IMR-90 (cell line): ENCODE data around the gene CFDP1. TPM values are rescaled to one million over a fixed set of nuclear protein-coding genes. Genes with fewer than 3 reads are reported as not detected.
A peak's percentile ranks its signal among the peaks of the same experiment; 100 is the strongest.

Experiments used
- ATAC-seq: fragments of 200-7000 bp; cut with Tn5 transposase; 2 replicates; pipeline ENCODE4 v1.9.1; 2020; ENCODE audit warnings: low read depth, mild to moderate bottlenecking, moderate library complexity
- BruUV-seq: library from RNA; stranded (reverse); fragments of 400-500 nt; replicated peaks from 2 replicates; lab custom pipeline; 2021; lab: Mats Ljungman, UMichigan
- CTCF ChIA-PET: fragments of 300-600 bp; formaldehyde crosslinking; extraction: SDS; loops from one replicate; lab custom pipeline; 2021; ENCODE audit warnings: antibody characterized with exemption; lab: Yijun Ruan, JAX
- POLR2A ChIA-PET: fragments of 300-600 bp; sonication (Branson Sonifier 250); formaldehyde crosslinking; loops from one replicate; lab custom pipeline; 2022; ENCODE audit warnings: antibody characterized with exemption; ENCODE audit not compliant: unreplicated experiment; lab: Charles Lee
- DNase-seq: peaks from one replicate; pipeline ENCODE4 v3.0.0; 2013
- H2AFZ ChIP-seq: replicated peaks from 2 replicates; pipeline ENCODE3; 2013; ENCODE audit warnings: low read length, mild to moderate bottlenecking; ENCODE audit not compliant: poor library complexity
- H2AK5ac ChIP-seq: 2 replicates; pipeline ENCODE4 v1.6.1; 2013; ENCODE audit warnings: low read depth, low read length, inconsistent platforms
- H2AK9ac ChIP-seq: replicated peaks from 2 replicates; pipeline ENCODE3; 2013; ENCODE audit warnings: mild to moderate bottlenecking, low read depth, low read length, moderate library complexity; ENCODE audit not compliant: poor library complexity
- H2BK120ac ChIP-seq: 2 replicates; pipeline ENCODE4 v1.6.1; 2013; ENCODE audit warnings: low read depth, low read length, inconsistent platforms
- H2BK15ac ChIP-seq: 3 replicates; pipeline ENCODE4 v1.6.1; 2013; ENCODE audit warnings: low read depth, low read length, inconsistent platforms
- H2BK20ac ChIP-seq: 2 replicates; pipeline ENCODE4 v1.6.1; 2013; ENCODE audit warnings: low read depth, mild to moderate bottlenecking, inconsistent platforms, low read length, moderate library complexity
- H2BK5ac ChIP-seq: 2 replicates; pipeline ENCODE4 v1.6.1; 2013; ENCODE audit warnings: mild to moderate bottlenecking, low read depth, low read length, inconsistent platforms; ENCODE audit not compliant: poor library complexity, severe bottlenecking
- H3K14ac ChIP-seq: replicated peaks from 2 replicates; pipeline ENCODE4 v1.6.1; 2013; ENCODE audit warnings: low read depth, low read length, inconsistent platforms
- H3K18ac ChIP-seq: 2 replicates; pipeline ENCODE4 v1.6.1; 2013; ENCODE audit warnings: low read depth, low read length, control low read depth
- H3K23ac ChIP-seq: 2 replicates; pipeline ENCODE4 v1.6.1; 2013; ENCODE audit warnings: low read depth, low read length, inconsistent platforms
- H3K27ac ChIP-seq: 2 replicates; pipeline ENCODE4 v1.5.1; 2013; ENCODE audit warnings: mild to moderate bottlenecking, control low read depth, low read length; ENCODE audit not compliant: insufficient read depth
- H3K27me3 ChIP-seq: 2 replicates; pipeline ENCODE4 v1.6.1; 2013; ENCODE audit warnings: low read length; ENCODE audit not compliant: control insufficient read depth, insufficient read depth
- H3K36me3 ChIP-seq: 2 replicates; pipeline ENCODE4 v1.6.1; 2013; ENCODE audit warnings: low read length, mixed read lengths; ENCODE audit not compliant: control insufficient read depth, insufficient read depth
- H3K4ac ChIP-seq: 2 replicates; pipeline ENCODE4 v1.6.1; 2013; ENCODE audit warnings: low read depth, low read length, inconsistent platforms
- H3K4me1 ChIP-seq: 2 replicates; pipeline ENCODE4 v1.6.1; 2013; ENCODE audit warnings: low read length, mixed read lengths; ENCODE audit not compliant: control insufficient read depth, insufficient read depth
- H3K4me2 ChIP-seq: 2 replicates; pipeline ENCODE4 v1.6.1; 2013; ENCODE audit warnings: low read depth, mild to moderate bottlenecking, control low read depth, low read length, moderate library complexity
- H3K4me3 ChIP-seq: 2 replicates; pipeline ENCODE4 v1.5.1; 2013; ENCODE audit warnings: low read depth, mild to moderate bottlenecking, control low read depth, low read length, moderate library complexity; ENCODE audit not compliant: insufficient read depth
- H3K56ac ChIP-seq: 2 replicates; pipeline ENCODE4 v1.6.1; 2013; ENCODE audit warnings: low read length, inconsistent platforms; ENCODE audit not compliant: insufficient read depth; ENCODE audit errors: extremely low read depth
- H3K79me1 ChIP-seq, 2 experiments: 2 replicates each; pipeline ENCODE4 v1.6.1; 2013; ENCODE audit warnings: low read length in 2 of 2, inconsistent platforms in 1 of 2, low read depth in 1 of 2
- H3K9ac ChIP-seq: 2 replicates; pipeline ENCODE4 v1.6.1; 2013; ENCODE audit warnings: low read depth, low read length, control low read depth
- H3K9me1 ChIP-seq: 2 replicates; pipeline ENCODE4 v1.6.1; 2013; ENCODE audit warnings: low read length, inconsistent platforms; ENCODE audit not compliant: insufficient read depth
- H3K9me3 ChIP-seq: 2 replicates; pipeline ENCODE4 v1.6.1; 2013; ENCODE audit warnings: low read length; ENCODE audit not compliant: control insufficient read depth, insufficient read depth
- H4K20me1 ChIP-seq: 2 replicates; pipeline ENCODE4 v1.6.1; 2013; ENCODE audit warnings: low read length, inconsistent platforms; ENCODE audit not compliant: insufficient read depth
- H4K5ac ChIP-seq: 2 replicates; pipeline ENCODE4 v1.6.1; 2013; ENCODE audit warnings: mild to moderate bottlenecking, low read depth, low read length, control low read depth
- H4K8ac ChIP-seq, 2 experiments: 2 replicates each; pipeline ENCODE4 v1.6.1; 2013; ENCODE audit warnings: low read depth in 2 of 2, low read length in 2 of 2, control low read depth in 1 of 2, inconsistent platforms in 1 of 2
- H4K91ac ChIP-seq: 2 replicates; pipeline ENCODE4 v1.6.1; 2013; ENCODE audit warnings: low read depth, low read length, inconsistent platforms; ENCODE audit not compliant: insufficient read depth
- CEBPB ChIP-seq: IDR thresholded peaks from 2 replicates; pipeline ENCODE4 v1.6.1; 2012; ENCODE audit warnings: low read depth, low read length, improper control_type of control experiment
- CHD1 ChIP-seq: IDR thresholded peaks from 2 replicates; pipeline ENCODE4 v1.6.1; 2012; ENCODE audit warnings: low read depth, low read length, improper control_type of control experiment
- MAFK ChIP-seq: IDR thresholded peaks from 2 replicates; pipeline ENCODE4 v1.6.1; 2012; ENCODE audit warnings: low read depth, low read length, improper control_type of control experiment
- NFE2L2 ChIP-seq: fragments of 150-350 bp; IDR thresholded peaks from 2 replicates; pipeline ENCODE4 v1.6.1; 2016; ENCODE audit warnings: low read depth, mild to moderate bottlenecking, low read length
- POLR2A ChIP-seq: IDR thresholded peaks from 2 replicates; pipeline ENCODE4 v1.6.1; 2012; ENCODE audit warnings: mild to moderate bottlenecking, low read depth, low read length
- RCOR1 ChIP-seq: IDR thresholded peaks from 2 replicates; pipeline ENCODE4 v1.6.1; 2012; ENCODE audit warnings: mild to moderate bottlenecking, low read length, improper control_type of control experiment; ENCODE audit not compliant: insufficient replicate concordance
- RFX5 ChIP-seq: IDR thresholded peaks from 2 replicates; pipeline ENCODE4 v1.8.0; 2012; ENCODE audit warnings: low read depth, mild to moderate bottlenecking, low read length, moderate library complexity
- WGBS, 2 experiments: methylation state at CpG; one replicate each; pipeline versions ENCODE4 v1.1.5 to v1.1.7; 2013; ENCODE audit warnings: missing lambda C conversion rate in 2 of 2; ENCODE audit not compliant: insufficient read length in 1 of 2; ENCODE audit errors: extremely low coverage in 2 of 2; 5-methylcytosine and 5-hydroxymethylcytosine counted together
- dilution Hi-C: fragments of 300-500 bp; cut with HindIII; formaldehyde crosslinking; loops from one replicate; pipeline ENCODE4 v1.14.3; 2018; ENCODE audit warnings: low sequenced_read_pairs; ENCODE audit not compliant: unreplicated experiment
- in situ Hi-C: fragments of 300-500 bp; cut with MboI; formaldehyde crosslinking; loops from 3 replicates; pipeline ENCODE4 v1.14.3; 2019; ENCODE audit warnings: low sequenced_read_pairs, inconsistent platforms, mixed read lengths
- intact Hi-C: fragments of 100-400 bp; cut with micrococcal nuclease; formaldehyde crosslinking; loops from 2 replicates; pipeline ENCODE4 v1.10.0; 2022
- polyA plus RNA-seq, 3 experiments: library from polyadenylated mRNA; depleted of rRNA; stranded (reverse); fragments of >200 nt; gene quantifications; 2 replicates each; pipeline ENCODE4 v1.2.3, GENCODE V29; 2012; ENCODE audit warnings: low replicate concordance in 1 of 3
- total RNA-seq: library from RNA; depleted of rRNA; stranded (reverse); fragments of >200 nt; gene quantifications from 2 replicates; pipeline ENCODE4 v1.2.3, GENCODE V29; 2012
- TF ChIP-seq, protein P1 (sequence below): fragments of 150-350 bp; IDR thresholded peaks from 2 replicates; pipeline ENCODE4 v1.6.1; 2016; ENCODE audit warnings: low read depth, mild to moderate bottlenecking, low read length, moderate library complexity, borderline replicate concordance
- TF ChIP-seq, protein P2 (sequence below): fragments of 150-350 bp; IDR thresholded peaks from 2 replicates; pipeline ENCODE4 v1.6.1; 2017; ENCODE audit warnings: mild to moderate bottlenecking, antibody characterized with exemption, low read length, low read depth

CFDP1 gene
- total and polyA plus RNA-seq, 2 of the 4 experiments (the other 2 are of a cell fraction), result 15.6 to 38.7 TPM

DNA sequence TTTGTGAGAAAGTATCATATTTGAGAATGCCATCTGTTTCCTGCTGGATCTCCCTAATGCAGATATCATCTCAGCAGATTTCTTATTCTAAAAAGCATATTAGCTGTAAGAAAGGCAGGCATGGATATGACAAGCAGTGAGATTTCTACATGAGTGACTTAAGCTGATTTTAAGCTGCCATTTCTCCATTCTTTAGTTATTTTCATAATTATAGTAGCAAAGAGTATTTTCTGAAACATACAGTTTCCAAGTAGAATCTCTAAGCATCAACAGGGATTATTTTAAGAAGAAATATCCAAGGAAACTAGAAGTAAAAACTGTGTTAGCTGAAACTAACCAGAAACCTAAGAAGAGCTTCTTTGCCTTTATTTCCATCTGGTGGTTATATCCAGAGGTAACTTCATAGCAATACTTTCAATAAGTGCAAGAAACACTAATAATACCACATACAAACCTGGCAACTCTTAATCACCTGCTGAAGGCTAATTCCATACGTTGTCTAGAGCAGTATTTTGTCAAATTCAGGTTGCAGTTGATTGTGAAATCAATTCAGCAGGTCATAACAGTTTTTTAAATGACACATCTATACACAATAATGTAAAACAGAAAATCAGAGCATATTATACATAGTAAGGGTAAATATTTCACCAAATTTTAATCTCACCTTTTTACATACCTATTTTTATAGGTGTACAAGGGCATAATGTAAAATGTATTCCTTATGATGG lies 42.2 kb downstream of the CFDP1 start:
- intact Hi-C loops (no loop called here), dilution Hi-C loops (no loop called here), in situ Hi-C loops (no loop called here)
- no peak overlapping the region for H3K18ac ChIP-seq
- H2BK120ac ChIP-seq, result no peak overlapping the region
- H3K14ac ChIP-seq, result no peak overlapping the region
- peaks cover 16 to 36% of the 10 kb centered on the region in 2 experiments for H3K79me1 ChIP-seq
- no peak overlapping the region for H4K5ac ChIP-seq
- no peaks in the 10 kb centered on the region for H3K27me3 ChIP-seq
- no peak overlapping the region for H3K4me3 ChIP-seq
- H4K91ac ChIP-seq, result no peak overlapping the region
- no peak overlapping the region for H2AFZ ChIP-seq
- H3K4me2 ChIP-seq, result no peak overlapping the region
- no CpG with 5 or more reads among the region's 1 CpG for WGBS, 2 experiments
- H2BK20ac ChIP-seq, result no peak overlapping the region
- ATAC-seq (no peak), DNase-seq (no peak)
- ChIA-PET CTCF (interaction anchor here (0.5 to 2.5 kb wide), 3 partner anchors 11 to 157 kb away, joined by 3 to 9 read pairs (median 7); no protein-coding TSS in a partner anchor), POLR2A (no interaction called here)
- no peak overlapping the region for H4K8ac ChIP-seq
- no TSS peak for BruUV-seq
- H3K36me3 ChIP-seq, result peaks cover 14% of the 10 kb centered on the region
- no peak overlapping the region for H3K27ac ChIP-seq
- no peak for TF ChIP-seq MAFK
- TF ChIP-seq CEBPB, result peak; percentile 54; the same call in 1 of the 2 replicates
- TF ChIP-seq, protein P1, sequence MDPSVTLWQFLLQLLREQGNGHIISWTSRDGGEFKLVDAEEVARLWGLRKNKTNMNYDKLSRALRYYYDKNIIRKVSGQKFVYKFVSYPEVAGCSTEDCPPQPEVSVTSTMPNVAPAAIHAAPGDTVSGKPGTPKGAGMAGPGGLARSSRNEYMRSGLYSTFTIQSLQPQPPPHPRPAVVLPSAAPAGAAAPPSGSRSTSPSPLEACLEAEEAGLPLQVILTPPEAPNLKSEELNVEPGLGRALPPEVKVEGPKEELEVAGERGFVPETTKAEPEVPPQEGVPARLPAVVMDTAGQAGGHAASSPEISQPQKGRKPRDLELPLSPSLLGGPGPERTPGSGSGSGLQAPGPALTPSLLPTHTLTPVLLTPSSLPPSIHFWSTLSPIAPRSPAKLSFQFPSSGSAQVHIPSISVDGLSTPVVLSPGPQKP, result no peak
- no peak for TF ChIP-seq NFE2L2
- TF ChIP-seq CHD1, result no peak
- no peak for TF ChIP-seq POLR2A
- TF ChIP-seq RCOR1, result no peak
- TF ChIP-seq, protein P2, sequence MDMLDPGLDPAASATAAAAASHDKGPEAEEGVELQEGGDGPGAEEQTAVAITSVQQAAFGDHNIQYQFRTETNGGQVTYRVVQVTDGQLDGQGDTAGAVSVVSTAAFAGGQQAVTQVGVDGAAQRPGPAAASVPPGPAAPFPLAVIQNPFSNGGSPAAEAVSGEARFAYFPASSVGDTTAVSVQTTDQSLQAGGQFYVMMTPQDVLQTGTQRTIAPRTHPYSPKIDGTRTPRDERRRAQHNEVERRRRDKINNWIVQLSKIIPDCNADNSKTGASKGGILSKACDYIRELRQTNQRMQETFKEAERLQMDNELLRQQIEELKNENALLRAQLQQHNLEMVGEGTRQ, result no peak
- TF ChIP-seq RFX5, result no peak
- H2AK5ac ChIP-seq, result no peak overlapping the region
- no peak overlapping the region for H3K56ac ChIP-seq
- no peak overlapping the region; the same call in 1 of the 2 replicates for H3K23ac ChIP-seq
- H2BK5ac ChIP-seq, result no peak overlapping the region
- peaks cover 6% of the 10 kb centered on the region for H3K9me1 ChIP-seq
- H3K9ac ChIP-seq, result no peak overlapping the region
- H2AK9ac ChIP-seq, result no peak overlapping the region
- H3K4ac ChIP-seq, result no peak overlapping the region
- H2BK15ac ChIP-seq, result no peak overlapping the region
- peaks cover 13% of the 10 kb centered on the region for H3K4me1 ChIP-seq
- H3K9me3 ChIP-seq, result no peaks in the 10 kb centered on the region
- H4K20me1 ChIP-seq, result 0 out of 2 replicates have a peak, but pooled peaks cover 5% of the 10 kb centered on the region
